ENCODE results near the gene COL27A1.

GRCh38 chr9:114279693-114280092 is 124.4 kb downstream of the COL27A1 start:
- TF ChIP-seq, protein P1, sequence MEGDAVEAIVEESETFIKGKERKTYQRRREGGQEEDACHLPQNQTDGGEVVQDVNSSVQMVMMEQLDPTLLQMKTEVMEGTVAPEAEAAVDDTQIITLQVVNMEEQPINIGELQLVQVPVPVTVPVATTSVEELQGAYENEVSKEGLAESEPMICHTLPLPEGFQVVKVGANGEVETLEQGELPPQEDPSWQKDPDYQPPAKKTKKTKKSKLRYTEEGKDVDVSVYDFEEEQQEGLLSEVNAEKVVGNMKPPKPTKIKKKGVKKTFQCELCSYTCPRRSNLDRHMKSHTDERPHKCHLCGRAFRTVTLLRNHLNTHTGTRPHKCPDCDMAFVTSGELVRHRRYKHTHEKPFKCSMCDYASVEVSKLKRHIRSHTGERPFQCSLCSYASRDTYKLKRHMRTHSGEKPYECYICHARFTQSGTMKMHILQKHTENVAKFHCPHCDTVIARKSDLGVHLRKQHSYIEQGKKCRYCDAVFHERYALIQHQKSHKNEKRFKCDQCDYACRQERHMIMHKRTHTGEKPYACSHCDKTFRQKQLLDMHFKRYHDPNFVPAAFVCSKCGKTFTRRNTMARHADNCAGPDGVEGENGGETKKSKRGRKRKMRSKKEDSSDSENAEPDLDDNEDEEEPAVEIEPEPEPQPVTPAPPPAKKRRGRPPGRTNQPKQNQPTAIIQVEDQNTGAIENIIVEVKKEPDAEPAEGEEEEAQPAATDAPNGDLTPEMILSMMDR (conservative IDR thresholded peaks at IDR 0.05; ENCODE audit: low read depth, low read length), result no peak
- no peak for TF ChIP-seq EZH2 (IDR thresholded peaks at IDR 0.05; ENCODE audit: borderline replicate concordance, low read depth, low read length, poor library complexity, severe bottlenecking)

Measured in A673 (cell line).